ENCODE measurements around the gene POLR2C. TPM values are rescaled to one million over a fixed set of nuclear protein-coding genes. Genes with fewer than 3 reads are reported as not detected.
"Not testable (repeated sequence)": the region's sequence is repeated elsewhere in the genome, so short reads cannot be mapped to it uniquely, and the experiment has no call there.

The POLR2C gene
- total RNA-seq, 4 donors from 2014 or later, result 87.9 to 128 (median 98.1) TPM

DNA sequence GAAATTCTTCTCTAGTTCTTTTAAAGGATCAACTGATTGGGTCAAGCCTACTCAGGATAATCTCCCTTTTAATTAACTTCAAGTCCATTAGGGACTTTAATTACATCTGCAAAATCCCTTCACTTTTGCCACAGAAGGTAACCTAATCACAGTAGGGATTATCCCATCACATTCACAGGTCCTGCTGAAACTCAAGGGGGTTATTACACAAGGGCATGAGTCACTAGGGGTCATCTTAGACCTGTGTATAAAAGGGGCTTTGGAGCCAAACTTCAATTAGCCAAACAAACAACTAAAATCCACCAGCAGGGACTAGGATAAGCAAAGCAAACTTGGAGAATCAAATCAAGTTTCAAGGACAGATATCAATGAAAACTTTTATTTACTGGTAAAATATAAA, 34.7 kb upstream of the POLR2C start:
- no peak for DNase-seq (ENCODE audit: low spot score in 2 of 2)
- no peak overlapping the region for H3K4me3 ChIP-seq (ENCODE audit: low read depth, poor library complexity, severe bottlenecking)
- intact Hi-C loops (cut with DNase I; ENCODE audit: low total_unique reads), result loop anchor here (10.0 kb wide), 1 partner anchor 343 kb away; no protein-coding TSS in a partner anchor
- TF ChIP-seq POLR2A (IDR thresholded peaks at IDR 0.05), result no peak
- no peak for TF ChIP-seq CTCF (IDR thresholded peaks at IDR 0.05)

GRCh38 chr16:57430955-57431354, 31.5 kb upstream of the POLR2C start:
- WGBS, 2 donors, result 45 to 64% methylated on average over 5 of the region's 5 CpGs
- H3K4me3 ChIP-seq (ENCODE audit: low read depth, poor library complexity, severe bottlenecking), result no peak overlapping the region
- TF ChIP-seq POLR2A (IDR thresholded peaks at IDR 0.05) (no peak), CTCF (IDR thresholded peaks at IDR 0.05) (no peak)
- no peak for DNase-seq (ENCODE audit: low spot score in 2 of 2)
- intact Hi-C loops (cut with DNase I; ENCODE audit: low total_unique reads), result no loop called here

DNA sequence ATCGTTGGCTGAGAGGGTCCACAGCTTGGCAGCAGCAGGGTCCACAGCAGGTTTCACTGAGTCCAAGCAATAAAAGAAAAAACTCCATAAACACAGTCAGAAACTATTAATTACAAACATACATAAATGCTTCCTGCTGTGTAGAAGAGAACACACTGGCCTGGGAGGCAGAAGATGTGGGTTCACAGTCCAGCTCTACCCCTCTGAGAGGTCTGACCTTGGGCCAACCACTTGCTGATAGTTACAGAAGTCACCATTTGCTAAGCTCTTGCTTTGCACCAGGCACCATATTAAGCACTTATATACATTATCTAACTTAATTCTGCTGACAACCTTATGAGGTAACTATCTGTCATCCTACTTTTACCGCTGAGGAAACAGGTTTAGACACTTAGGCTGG, 30.0 kb upstream of the POLR2C start:
- WGBS, 2 donors, result 80 to 84% methylated on average over 2 of the region's 2 CpGs
- intact Hi-C loops (cut with DNase I; ENCODE audit: low total_unique reads), result no loop called here
- H3K4me3 ChIP-seq (ENCODE audit: low read depth, poor library complexity, severe bottlenecking), result no peak overlapping the region
- DNase-seq (ENCODE audit: low spot score in 2 of 2), result no peak
- TF ChIP-seq POLR2A (IDR thresholded peaks at IDR 0.05) (no peak), CTCF (IDR thresholded peaks at IDR 0.05) (no peak)

DNA sequence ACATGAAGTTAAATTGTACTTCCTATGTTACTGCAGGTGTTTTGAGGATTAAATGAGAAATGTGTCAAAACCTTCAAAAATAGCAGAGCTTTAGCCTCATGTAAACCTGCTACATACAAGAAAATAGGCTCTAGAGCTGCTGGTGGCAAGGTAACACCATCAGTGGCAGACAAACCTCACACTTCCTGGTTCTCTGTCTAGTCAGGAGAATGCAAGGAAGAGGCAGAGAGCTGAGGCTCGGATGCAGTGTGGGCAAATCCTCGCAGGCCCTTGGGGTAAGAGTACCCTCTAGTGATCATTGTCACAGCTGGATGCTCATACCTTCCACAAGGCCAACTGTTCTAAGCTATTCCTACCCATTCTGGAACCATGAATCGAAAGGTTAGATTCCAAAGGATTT, 29.5 kb upstream of the POLR2C start:
- no peak overlapping the region for H3K4me3 ChIP-seq (ENCODE audit: low read depth, poor library complexity, severe bottlenecking)
- DNase-seq (ENCODE audit: low spot score in 2 of 2), result no peak
- WGBS, 2 donors, result 93 to 95% methylated on average over 3 of the region's 3 CpGs
- no peak for TF ChIP-seq POLR2A (IDR thresholded peaks at IDR 0.05)
- TF ChIP-seq CTCF (IDR thresholded peaks at IDR 0.05), result no peak
- intact Hi-C loops (cut with DNase I; ENCODE audit: low total_unique reads), result no loop called here

GRCh38 chr16:57434003-57434402, 28.5 kb upstream of the POLR2C start:
- intact Hi-C loops (cut with DNase I; ENCODE audit: low total_unique reads), result no loop called here
- TF ChIP-seq CTCF (IDR thresholded peaks at IDR 0.05) (no peak), POLR2A (IDR thresholded peaks at IDR 0.05) (no peak)
- 90 to 95% methylated on average over 2 of the region's 2 CpGs for WGBS, 2 donors
- H3K4me3 ChIP-seq (ENCODE audit: low read depth, poor library complexity, severe bottlenecking), result no peak overlapping the region
- no peak for DNase-seq (ENCODE audit: low spot score in 2 of 2)

DNA sequence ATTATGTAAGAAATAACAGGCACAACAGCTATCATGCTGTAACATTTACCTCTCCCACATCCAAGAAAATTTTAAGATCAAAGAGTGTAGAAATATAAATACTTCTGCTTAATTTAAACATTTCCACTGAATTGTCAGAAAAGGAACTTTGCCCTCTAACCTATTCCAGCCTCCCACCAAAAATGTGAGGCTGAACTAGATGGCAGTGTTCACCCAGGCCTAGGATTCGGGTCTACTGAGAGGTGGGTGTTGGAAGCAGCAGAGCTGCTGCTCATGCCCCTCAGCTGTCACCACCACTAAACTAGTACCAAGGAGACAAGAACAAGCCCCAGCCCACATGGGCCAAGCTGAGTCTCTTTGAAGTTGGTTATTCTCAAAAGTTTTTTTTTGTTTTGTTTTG, 26.6 kb upstream of the POLR2C start:
- intact Hi-C loops (cut with DNase I; ENCODE audit: low total_unique reads), result no loop called here

GRCh38 chr16:57439947-57440346, 22.5 kb upstream of the POLR2C start:
- intact Hi-C loops (cut with DNase I; ENCODE audit: low total_unique reads); DNase-seq (ENCODE audit: low spot score in 2 of 2); H3K4me3 ChIP-seq (ENCODE audit: low read depth, poor library complexity, severe bottlenecking): not testable (repeated sequence)
- WGBS, 2 donors, result 95 to 98% methylated on average over 8 of the region's 8 CpGs

More for the DNA sequence above, 26.6 kb upstream of the POLR2C start:
- H3K4me3 ChIP-seq (ENCODE audit: low read depth, poor library complexity, severe bottlenecking), result no peak overlapping the region
- TF ChIP-seq POLR2A (IDR thresholded peaks at IDR 0.05) (no peak), CTCF (IDR thresholded peaks at IDR 0.05) (no peak)
- WGBS, 2 donors, result 89 to 93% methylated on average over 1 of the region's 1 CpG
- DNase-seq (ENCODE audit: low spot score in 2 of 2), result no peak

DNA sequence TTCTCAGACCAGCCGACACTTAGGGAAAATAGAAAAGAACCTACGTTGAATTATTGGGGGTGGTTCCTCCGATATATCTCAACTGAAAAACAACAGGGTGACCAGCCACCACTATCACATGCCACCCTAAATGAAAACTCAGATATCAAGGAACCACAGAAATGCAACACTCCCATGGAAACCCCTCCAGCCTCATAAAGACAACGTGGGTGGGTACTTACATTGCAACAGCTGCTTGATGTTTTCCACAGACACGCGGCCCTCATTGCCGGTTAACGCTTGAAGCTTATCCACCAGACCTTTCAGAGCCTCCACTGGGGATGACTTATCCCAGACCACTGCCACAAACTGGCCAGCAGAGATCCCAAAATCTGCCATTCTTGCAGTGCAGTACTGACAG, 21.9 kb upstream of the POLR2C start:
- 97 to 99% methylated on average over 8 of the region's 8 CpGs for WGBS, 2 donors
- DNase-seq (ENCODE audit: low spot score in 2 of 2); intact Hi-C loops (cut with DNase I; ENCODE audit: low total_unique reads); H3K4me3 ChIP-seq (ENCODE audit: low read depth, poor library complexity, severe bottlenecking): not testable (repeated sequence)

Data from lower leg skin (tissue), 4 donors.